Measurements from ENCODE around the gene OCA2.

GRCh38 chr15:28075573-28075972, 23.5 kb downstream of the OCA2 start:
- TF ChIP-seq EZH2 (IDR thresholded peaks at IDR 0.05; ENCODE audit: borderline replicate concordance, insufficient read depth, low read length, poor library complexity, severe bottlenecking) = no peak
- TF ChIP-seq POLR2AphosphoS5 (IDR thresholded peaks at IDR 0.05) = no peak
- no peak for TF ChIP-seq CTCF (IDR thresholded peaks at IDR 0.05; ENCODE audit: poor library complexity, severe bottlenecking)

Measured in neural cell (in vitro differentiated cells).